WI38 (cell line): ENCODE measurements around the gene CTRB1.
"Not testable (repeated sequence)": the region's sequence is repeated elsewhere in the genome, so short reads cannot be mapped to it uniquely, and the experiment has no call there.

Source experiments
- H3K4me3 ChIP-seq: 2 replicates; pipeline ENCODE4 v1.5.1; 2011; ENCODE audit warnings: low read depth, mild to moderate bottlenecking, control low read depth, low read length
- TF ChIP-seq, protein P1 (sequence below): IDR thresholded peaks from 2 replicates; pipeline ENCODE4 v1.5.1; 2012; ENCODE audit warnings: low read depth, mild to moderate bottlenecking, control low read depth, low read length

CTRB1 gene

DNA sequence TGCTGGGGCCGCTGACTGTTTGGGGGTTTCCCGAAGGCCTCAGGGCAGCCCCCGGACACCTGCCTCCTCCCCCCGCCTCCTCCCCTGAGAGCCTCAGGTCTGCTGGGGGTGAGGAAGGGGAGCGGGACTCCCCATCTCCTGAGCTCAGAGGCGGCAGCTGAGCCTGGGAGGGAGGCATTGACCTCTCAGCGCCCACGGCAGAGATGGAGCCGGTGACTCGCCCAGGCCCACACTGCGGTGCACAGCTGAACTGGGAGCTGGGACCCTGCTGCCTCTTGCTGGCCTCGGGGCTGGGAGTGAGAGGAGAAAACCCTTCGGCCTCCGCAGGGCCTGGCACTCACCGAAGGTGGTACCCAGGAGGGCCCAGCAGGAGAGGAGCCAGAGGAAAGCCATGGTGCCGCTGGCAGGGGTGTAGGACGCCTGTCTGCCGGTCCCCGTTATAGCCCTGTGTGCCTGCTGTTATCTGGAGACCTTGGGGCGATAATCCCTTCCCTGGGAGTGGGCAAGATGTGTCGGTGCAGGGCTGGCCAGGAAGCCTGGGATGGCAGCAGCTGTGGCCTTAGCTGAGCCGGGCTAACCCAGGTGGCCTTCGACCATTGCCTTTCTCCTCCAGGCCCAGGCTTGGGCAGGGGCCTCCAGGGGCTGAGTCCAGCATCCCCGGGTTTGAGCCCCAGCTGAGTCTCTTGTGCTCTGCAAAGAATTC lies 11.9 kb upstream of the CTRB1 start, which contains the start of gene CTRB2:
TSS of gene CTRB2 (minus strand) at position 413 of the 703 bp plus-strand sequence. CDS start at position 393, 20 bp downstream.
- TF ChIP-seq, protein P1, sequence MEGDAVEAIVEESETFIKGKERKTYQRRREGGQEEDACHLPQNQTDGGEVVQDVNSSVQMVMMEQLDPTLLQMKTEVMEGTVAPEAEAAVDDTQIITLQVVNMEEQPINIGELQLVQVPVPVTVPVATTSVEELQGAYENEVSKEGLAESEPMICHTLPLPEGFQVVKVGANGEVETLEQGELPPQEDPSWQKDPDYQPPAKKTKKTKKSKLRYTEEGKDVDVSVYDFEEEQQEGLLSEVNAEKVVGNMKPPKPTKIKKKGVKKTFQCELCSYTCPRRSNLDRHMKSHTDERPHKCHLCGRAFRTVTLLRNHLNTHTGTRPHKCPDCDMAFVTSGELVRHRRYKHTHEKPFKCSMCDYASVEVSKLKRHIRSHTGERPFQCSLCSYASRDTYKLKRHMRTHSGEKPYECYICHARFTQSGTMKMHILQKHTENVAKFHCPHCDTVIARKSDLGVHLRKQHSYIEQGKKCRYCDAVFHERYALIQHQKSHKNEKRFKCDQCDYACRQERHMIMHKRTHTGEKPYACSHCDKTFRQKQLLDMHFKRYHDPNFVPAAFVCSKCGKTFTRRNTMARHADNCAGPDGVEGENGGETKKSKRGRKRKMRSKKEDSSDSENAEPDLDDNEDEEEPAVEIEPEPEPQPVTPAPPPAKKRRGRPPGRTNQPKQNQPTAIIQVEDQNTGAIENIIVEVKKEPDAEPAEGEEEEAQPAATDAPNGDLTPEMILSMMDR, result no peak

DNA sequence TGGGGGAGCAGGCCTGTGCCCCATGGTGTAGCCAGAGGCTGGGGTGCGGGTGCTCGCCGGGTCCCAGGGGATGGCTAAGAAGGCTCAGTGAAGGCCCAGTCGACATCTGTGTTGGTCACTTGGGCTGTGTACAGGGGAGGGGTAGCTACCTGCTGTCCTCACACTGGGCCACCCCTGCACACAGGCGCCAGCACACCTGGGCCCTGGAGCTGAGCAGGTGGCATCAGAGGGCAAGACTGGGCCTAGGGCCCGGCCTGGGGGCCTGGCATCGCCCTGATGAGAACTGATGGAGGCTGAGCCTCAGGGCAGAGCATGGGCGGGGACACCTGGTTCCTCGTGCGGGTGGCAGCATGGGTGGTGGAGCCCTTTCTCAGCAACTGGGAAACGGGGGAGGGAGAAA lies 11.0 kb upstream of the CTRB1 start:
- H3K4me3 ChIP-seq, result no peak overlapping the region
- TF ChIP-seq, protein P1, result no peak

More for the DNA sequence above, 11.9 kb upstream of the CTRB1 start, which contains the start of gene CTRB2:
- H3K4me3 ChIP-seq, result no peak within 1 kb of the TSS

DNA sequence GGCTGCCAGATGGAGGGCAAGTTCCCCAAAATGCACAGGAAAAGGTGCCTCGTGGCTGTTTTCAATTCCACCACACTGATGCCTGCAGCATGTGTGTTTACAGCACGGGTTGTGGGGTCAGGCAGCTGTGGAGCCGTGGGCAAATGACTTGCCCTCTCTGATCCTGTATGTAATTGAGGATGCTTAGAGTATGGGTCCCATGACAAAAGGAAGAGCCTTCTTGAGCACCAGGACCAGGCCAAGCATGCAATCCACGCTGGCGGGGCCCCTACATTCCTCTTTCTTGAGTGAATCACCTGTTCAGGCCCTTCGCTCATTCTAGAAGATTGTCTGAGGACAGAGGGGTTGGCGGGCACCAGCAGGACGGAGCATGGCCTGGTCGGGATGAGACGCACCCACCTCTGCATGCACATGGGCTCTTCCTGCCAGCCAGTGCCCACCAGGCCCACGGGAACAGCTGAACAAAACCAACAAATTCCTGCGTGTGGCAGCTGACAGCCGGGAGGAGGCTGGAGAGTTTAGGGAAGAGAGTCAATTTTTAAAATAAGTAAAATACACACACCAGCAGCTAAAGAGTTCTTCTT lies 10.5 kb upstream of the CTRB1 start:
- no peak overlapping the region for H3K4me3 ChIP-seq
- TF ChIP-seq, protein P1, result no peak

DNA sequence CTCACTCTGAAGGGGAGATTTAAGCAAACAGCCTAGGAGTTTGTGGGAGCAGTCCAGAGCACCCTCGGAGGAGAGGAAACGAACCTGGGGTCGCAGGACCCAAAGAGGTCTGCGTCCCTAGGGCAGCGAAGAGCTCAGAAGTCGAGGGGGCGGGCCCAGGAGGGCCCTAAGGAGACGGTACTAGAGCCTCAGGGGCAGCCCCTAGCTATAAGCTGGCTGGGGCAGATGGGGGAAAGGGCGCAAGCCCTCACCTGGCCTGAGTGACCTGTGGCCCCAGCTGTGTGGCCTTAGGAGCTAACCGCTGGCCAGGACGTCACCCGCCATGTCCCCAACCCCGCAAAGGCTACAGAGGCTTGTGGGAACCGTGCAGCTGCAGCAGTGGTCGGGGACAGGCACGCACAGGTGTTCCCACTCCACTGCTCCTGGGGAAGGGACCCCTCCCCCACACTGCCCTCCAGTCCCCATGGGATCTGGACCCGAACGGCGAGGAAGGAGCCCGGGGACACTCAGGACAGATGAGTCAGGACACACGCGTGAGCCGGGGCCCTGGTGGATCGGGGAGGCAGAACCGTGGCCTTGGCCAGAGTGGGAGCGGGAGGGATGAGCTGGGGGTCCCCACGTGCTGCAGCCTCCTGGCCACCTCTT lies 9.8 kb upstream of the CTRB1 start:
- TF ChIP-seq, protein P1, result no peak
- no peak overlapping the region for H3K4me3 ChIP-seq

DNA sequence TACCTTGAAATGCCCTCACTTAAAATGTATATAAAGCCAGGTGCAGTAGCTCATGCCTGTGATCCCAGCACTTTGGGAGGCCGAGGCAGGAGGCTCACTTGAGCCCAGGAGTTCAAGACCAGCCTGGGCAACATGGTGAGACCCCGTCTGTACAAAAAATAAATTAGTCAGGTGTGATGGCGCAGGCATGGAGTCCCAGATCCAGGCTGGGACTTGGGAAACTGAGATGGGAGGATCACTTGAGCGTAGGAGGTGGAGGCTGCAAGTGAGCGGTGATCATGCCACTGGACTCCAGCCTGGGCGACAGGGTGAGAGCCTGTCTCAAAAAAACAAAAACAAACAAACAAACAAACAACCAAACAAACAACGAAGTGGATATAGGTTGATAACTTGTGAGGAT lies 9.3 kb upstream of the CTRB1 start:
- H3K4me3 ChIP-seq, result not testable (repeated sequence)

DNA sequence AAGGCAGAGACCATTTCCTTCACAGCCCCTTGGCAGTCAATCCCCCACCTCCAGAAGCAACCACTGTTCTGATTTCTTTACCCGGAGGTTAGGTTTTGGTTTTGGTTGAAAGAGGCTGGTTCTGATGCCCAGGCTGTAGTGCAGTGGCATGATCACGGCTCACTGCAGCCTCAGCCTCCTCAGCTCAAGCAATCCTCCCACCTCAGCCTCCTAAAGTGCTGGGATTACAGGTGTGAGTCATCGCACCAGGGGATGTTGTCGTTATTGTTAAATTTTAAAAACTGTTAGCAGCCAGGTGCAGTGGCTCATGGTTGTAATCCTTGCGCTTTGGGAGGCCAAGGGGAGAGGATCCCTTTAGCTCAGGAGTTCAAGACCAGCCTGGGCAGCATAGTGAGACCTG lies 8.8 kb upstream of the CTRB1 start:
- TF ChIP-seq, protein P1, result no peak
- H3K4me3 ChIP-seq, result no peak overlapping the region

DNA sequence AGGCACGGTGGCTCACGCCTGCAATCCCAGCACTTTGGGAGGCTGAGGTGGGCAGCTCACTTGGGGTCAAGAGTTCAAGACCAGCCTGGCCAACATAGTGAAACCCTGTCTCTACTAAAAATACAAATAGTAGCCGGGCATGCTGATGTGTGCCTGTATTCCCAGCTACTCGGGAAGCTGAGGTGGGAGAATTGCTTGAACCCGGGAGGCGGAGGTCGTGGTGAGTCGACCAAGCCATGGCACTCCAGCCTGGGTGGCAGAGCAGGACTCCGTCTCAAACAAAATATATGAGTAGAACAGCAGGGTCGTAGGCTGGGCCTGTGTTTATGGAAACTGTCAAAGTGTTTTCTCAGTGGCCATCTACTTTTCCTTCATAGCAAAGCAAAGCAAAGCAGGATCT lies 7.5 kb upstream of the CTRB1 start:
- H3K4me3 ChIP-seq, result not testable (repeated sequence)

DNA sequence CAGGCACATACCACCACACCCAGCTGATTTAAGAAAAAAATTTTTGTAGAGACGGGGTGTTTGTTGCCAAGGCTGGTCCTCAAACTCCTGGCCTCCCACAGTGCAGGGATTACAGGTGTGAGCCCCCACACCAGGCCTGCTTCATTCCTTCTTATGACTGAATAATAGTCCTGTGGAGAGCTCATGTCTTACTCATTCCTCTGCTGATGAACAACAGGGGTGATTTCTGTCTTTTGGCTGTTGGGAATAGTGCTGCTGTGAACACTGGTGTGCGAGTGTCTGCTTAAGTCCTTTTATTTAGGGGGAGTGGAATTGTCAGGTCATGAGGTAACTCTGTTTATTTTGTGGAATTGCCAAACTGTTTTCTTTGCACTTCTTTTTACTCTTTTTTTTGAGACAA lies 2.7 kb upstream of the CTRB1 start:
- TF ChIP-seq, protein P1, result no peak
- no peak overlapping the region for H3K4me3 ChIP-seq
